Amniotic epithelial cell (primary cell): Measurements from ENCODE around the gene CFAP77.

Experiments
- DNase-seq: peaks from one replicate; pipeline ENCODE4 v3.0.0-alpha.2; 2010; ENCODE audit warnings: low read depth

CFAP77 gene

GRCh38 chr9:132517815-132518550 lies 108.0 kb downstream of the CFAP77 start:
- DNase-seq = no peak

- no peak for DNase-seq
Measured at GRCh38 chr9:132518626-132519025, 108.6 kb downstream of the CFAP77 start.

- DNase-seq = no peak
Measured at GRCh38 chr9:132519033-132519432, 109.0 kb downstream of the CFAP77 start.

GRCh38 chr9:132520612-132521011 lies 110.6 kb downstream of the CFAP77 start:
- no peak for DNase-seq

- DNase-seq = no peak
Measured at GRCh38 chr9:132525308-132526023, 115.5 kb downstream of the CFAP77 start.

- no peak for DNase-seq
Measured at GRCh38 chr9:132531195-132531594, 121.2 kb downstream of the CFAP77 start.

- no peak for DNase-seq
Measured at GRCh38 chr9:132531710-132532570, 121.9 kb downstream of the CFAP77 start.

- DNase-seq = no peak
Measured at GRCh38 chr9:132534832-132535231, 124.8 kb downstream of the CFAP77 start.

- no peak for DNase-seq
Measured at GRCh38 chr9:132536124-132536523, 126.1 kb downstream of the CFAP77 start.

GRCh38 chr9:132537352-132537751 lies 127.3 kb downstream of the CFAP77 start:
- no peak for DNase-seq

- no peak for DNase-seq
Measured at GRCh38 chr9:132538071-132538470, 128.1 kb downstream of the CFAP77 start.

GRCh38 chr9:132539096-132539495 lies 129.1 kb downstream of the CFAP77 start:
- DNase-seq = no peak

GRCh38 chr9:132541051-132541450 lies 131.0 kb downstream of the CFAP77 start:
- no peak for DNase-seq

GRCh38 chr9:132541870-132542830 lies 132.1 kb downstream of the CFAP77 start:
- no peak for DNase-seq

- no peak for DNase-seq
Measured at GRCh38 chr9:132543251-132543650, 133.2 kb downstream of the CFAP77 start.

GRCh38 chr9:132543960-132544359 lies 133.9 kb downstream of the CFAP77 start:
- DNase-seq = no peak

GRCh38 chr9:132545578-132545977 lies 135.6 kb downstream of the CFAP77 start:
- no peak for DNase-seq

GRCh38 chr9:132546148-132547051 lies 136.4 kb downstream of the CFAP77 start:
- peak; percentile 16 for DNase-seq

GRCh38 chr9:132547052-132547431 lies 137.0 kb downstream of the CFAP77 start:
- DNase-seq = no peak

GRCh38 chr9:132547436-132547835 lies 137.4 kb downstream of the CFAP77 start:
- no peak for DNase-seq
